ENCODE results near the gene MCUB. TPM values are rescaled to one million over a fixed set of nuclear protein-coding genes. Genes with fewer than 3 reads are reported as not detected.
A peak's percentile ranks its signal among the peaks of the same experiment; 100 is the strongest.

MCUB gene
- polyA plus RNA-seq, 3 donors: 117 to 125 (median 123) TPM

- Histone ChIP-seq H3K9ac (ENCODE audit: insufficient read depth, low read length, poor library complexity, severe bottlenecking) (no peak overlapping the region), H2AFZ (ENCODE audit: insufficient read depth, low read depth, low read length, poor library complexity, severe bottlenecking) (no peak overlapping the region), H3K27ac (ENCODE audit: low read depth in 1 of 2, low read length in 2 of 2) (peak overlapping the region in 1 of 2 donors; percentile 37), H3K4me2 (replicated peaks; ENCODE audit: extremely low read depth, low read length, poor library complexity, severe bottlenecking) (no peak overlapping the region), H3K27me3 (ENCODE audit: control insufficient read depth in 2 of 2, insufficient read depth in 2 of 2, low read length in 2 of 2) (no peaks in the 10 kb centered on the region), H3K9me3 (replicated peaks in 1 of 2; ENCODE audit: control insufficient read depth in 1 of 2, insufficient read depth in 1 of 2, low read length in 2 of 2) (peaks cover 0 to 25% of the 10 kb centered on the region in 2 donors), H4K20me1 (ENCODE audit: insufficient read depth, low read length) (peaks cover 90% of the 10 kb centered on the region), H3K79me2 (ENCODE audit: insufficient read depth, low read length) (peaks cover 52% of the 10 kb centered on the region), H3K4me3 (replicated peaks in 1 of 3; ENCODE audit: low read depth in 2 of 3, low read length in 3 of 3) (no peak overlapping the region), H3K4me1 (ENCODE audit: control insufficient read depth in 1 of 2, insufficient read depth in 2 of 2, low read length in 2 of 2) (peaks cover 0 to 14% of the 10 kb centered on the region in 2 donors), H3K36me3 (replicated peaks in 1 of 2; ENCODE audit: control insufficient read depth in 1 of 2, insufficient read depth in 2 of 2, low read length in 2 of 2) (peaks cover 0 to 6% of the 10 kb centered on the region in 2 donors)
- 100% methylated on average over 1 of the region's 1 CpG for WGBS (ENCODE audit: insufficient coverage)
- peaks cover 19% of the 10 kb centered on the region for H3K4me1 Mint-ChIP-seq
- no peak for DNase-seq
- peak overlapping the region in 1 of 7 donors; percentile 44 for H3K27ac Mint-ChIP-seq
- no peak for TF ChIP-seq CTCF (IDR thresholded peaks at IDR 0.05)
- no peaks in the 10 kb centered on the region for H3K27me3 Mint-ChIP-seq (ENCODE audit: low read depth in 3 of 3)
- no peak overlapping the region for H3K4me3 Mint-ChIP-seq
- intact Hi-C loops (cut with micrococcal nuclease): no loop called here
- peaks cover 7 to 34% (median 27%) of the 10 kb centered on the region in 7 donors for H3K9me3 Mint-ChIP-seq
- peaks cover 19 to 43% of the 10 kb centered on the region in 2 donors for H3K36me3 Mint-ChIP-seq
Measured at GRCh38 chr4:109608879-109609278, 48.8 kb downstream of the MCUB start.

DNA sequence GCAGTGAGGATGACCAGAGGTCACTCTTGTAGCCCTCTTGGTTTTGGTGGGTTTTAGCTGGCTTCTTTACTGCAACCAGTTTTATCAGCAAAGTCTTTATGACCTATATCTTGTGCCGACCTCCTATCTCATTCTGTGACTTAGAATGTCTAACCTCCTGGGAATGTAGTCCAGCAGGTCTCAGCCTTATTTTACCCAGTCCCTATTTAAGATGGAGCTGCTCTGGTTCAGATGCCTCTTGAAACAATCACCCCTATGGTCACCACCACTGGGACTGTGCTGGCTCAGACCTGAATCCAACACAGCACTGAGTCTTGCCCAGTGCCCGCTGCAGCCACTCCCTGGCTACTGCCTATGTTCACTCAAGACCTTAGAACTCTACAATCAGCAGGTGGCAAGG lies 49.4 kb downstream of the MCUB start:
- H2AFZ ChIP-seq (ENCODE audit: insufficient read depth, low read depth, low read length, poor library complexity, severe bottlenecking): no peak overlapping the region
- no peak for DNase-seq
- Mint-ChIP-seq H3K36me3 (peaks cover 16 to 38% of the 10 kb centered on the region in 2 donors), H3K27me3 (ENCODE audit: low read depth in 3 of 3) (no peaks in the 10 kb centered on the region), H3K4me1 (peaks cover 19% of the 10 kb centered on the region), H3K27ac (peak overlapping the region in 5 of 7 donors; percentile 38 to 71 (median 60)), H3K9me3 (peaks cover 7 to 34% (median 27%) of the 10 kb centered on the region in 7 donors), H3K4me3 (no peak overlapping the region)
- H3K27me3 ChIP-seq (ENCODE audit: control insufficient read depth in 2 of 2, insufficient read depth in 2 of 2, low read length in 2 of 2): no peaks in the 10 kb centered on the region
- H3K4me2 ChIP-seq (replicated peaks; ENCODE audit: extremely low read depth, low read length, poor library complexity, severe bottlenecking): no peak overlapping the region
- TF ChIP-seq CTCF (IDR thresholded peaks at IDR 0.05): no peak
- intact Hi-C loops (cut with micrococcal nuclease): no loop called here
- peaks cover 0 to 6% of the 10 kb centered on the region in 2 donors for H3K36me3 ChIP-seq (replicated peaks in 1 of 2; ENCODE audit: control insufficient read depth in 1 of 2, insufficient read depth in 2 of 2, low read length in 2 of 2)
- peaks cover 52% of the 10 kb centered on the region for H3K79me2 ChIP-seq (ENCODE audit: insufficient read depth, low read length)
- H3K9me3 ChIP-seq (replicated peaks in 1 of 2; ENCODE audit: control insufficient read depth in 1 of 2, insufficient read depth in 1 of 2, low read length in 2 of 2): peaks cover 0 to 25% of the 10 kb centered on the region in 2 donors
- H3K9ac ChIP-seq (ENCODE audit: insufficient read depth, low read length, poor library complexity, severe bottlenecking): no peak overlapping the region
- WGBS (ENCODE audit: insufficient coverage): 44% methylated on average over 2 of the region's 2 CpGs
- H3K4me1 ChIP-seq (ENCODE audit: control insufficient read depth in 1 of 2, insufficient read depth in 2 of 2, low read length in 2 of 2): peaks cover 0 to 14% of the 10 kb centered on the region in 2 donors
- H4K20me1 ChIP-seq (ENCODE audit: insufficient read depth, low read length): peaks cover 92% of the 10 kb centered on the region
- no peak overlapping the region for H3K4me3 ChIP-seq (replicated peaks in 1 of 3; ENCODE audit: low read depth in 2 of 3, low read length in 3 of 3)
- H3K27ac ChIP-seq (ENCODE audit: low read depth in 1 of 2, low read length in 2 of 2): peak overlapping the region in 1 of 2 donors; percentile 21

All from CD14-positive monocyte (primary cell).